ENCODE measurements around the gene KNL1.
"Not testable (repeated sequence)": the region's sequence is repeated elsewhere in the genome, so short reads cannot be mapped to it uniquely, and the experiment has no call there.

The KNL1 gene

DNA sequence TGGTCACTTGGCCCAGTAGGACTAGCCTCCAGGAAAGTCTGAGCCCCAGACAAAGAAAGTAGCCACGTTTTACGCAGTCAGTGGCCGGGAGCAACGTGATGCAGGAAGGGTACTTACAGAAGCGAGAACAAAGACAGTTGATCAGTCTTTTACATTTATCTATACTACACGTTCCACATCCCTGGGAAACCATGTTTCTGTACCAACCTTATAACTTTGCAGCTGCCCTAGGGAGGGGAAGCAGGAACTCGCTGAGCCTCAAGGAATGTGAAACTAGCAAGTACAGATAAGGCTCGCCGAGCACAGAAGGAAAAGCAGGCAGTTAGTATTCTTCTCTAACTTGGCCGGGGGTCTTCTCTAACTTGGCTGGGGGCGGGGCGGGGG, 3.4 kb upstream of the KNL1 start:
- DNase-seq: no peak

DNA sequence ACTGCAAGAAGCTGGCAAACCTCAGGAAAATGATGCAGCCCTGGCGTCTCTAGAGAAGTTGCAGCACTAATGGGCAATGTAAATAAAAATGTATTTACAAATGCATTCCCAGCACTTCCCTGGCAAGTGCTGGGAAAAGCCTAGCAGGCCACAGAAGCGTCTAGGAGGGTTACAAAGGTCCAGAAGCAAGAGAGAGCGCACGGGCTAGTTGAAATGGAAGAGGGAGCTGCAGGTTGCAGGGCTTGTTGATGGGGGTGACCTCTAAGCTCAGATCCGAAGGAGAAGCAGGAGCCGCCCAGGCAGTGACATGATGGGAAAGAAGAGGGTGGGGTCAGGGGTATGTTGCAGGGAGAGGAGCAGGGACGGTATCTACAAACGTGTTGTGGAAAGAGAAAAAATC, 2.7 kb upstream of the KNL1 start:
- peak in 1 of 2 experiments; percentile 10 for DNase-seq

DNA sequence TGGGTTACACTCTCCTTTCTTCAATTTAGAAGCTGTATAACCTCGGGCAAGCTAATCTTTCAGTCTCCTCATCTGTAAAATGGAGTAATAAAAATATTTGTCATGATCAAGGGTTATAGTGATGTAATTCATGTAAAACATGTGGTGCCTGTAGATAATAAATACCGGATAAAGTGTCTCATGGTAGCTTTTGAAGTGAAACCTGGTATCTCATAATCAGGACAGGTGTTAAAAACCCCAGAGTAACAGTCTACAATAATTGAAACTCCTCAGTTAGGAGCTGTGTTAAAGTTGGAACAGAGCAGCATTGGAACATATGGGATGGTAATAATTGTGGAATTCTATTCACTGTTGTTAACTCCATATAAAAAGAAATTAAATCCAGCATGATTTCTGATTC, 884 bp upstream of the KNL1 start:
- DNase-seq: no peak

DNA sequence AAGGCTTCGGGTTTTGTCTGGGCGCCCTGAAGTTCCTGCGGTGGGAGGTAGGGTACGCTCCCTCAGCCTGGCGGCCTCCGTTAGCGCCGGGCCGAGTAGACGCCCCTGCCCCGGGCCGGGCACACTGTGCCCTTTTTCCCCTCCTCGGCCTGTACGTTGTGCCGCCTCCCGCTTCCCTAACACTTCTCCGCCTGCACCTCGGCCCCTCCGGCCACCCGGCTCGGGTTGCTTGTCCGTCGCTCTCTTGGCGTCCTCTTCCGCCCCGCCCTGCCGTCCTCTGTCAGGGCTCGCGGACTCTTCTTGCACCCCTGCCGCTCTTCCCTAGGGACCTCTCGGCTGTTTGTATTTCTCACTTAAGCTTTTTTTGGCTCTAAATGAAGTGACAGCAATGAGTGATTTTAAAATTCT, 384 bp downstream of the KNL1 start:
- DNase-seq: peak; percentile 59 to 72

DNA sequence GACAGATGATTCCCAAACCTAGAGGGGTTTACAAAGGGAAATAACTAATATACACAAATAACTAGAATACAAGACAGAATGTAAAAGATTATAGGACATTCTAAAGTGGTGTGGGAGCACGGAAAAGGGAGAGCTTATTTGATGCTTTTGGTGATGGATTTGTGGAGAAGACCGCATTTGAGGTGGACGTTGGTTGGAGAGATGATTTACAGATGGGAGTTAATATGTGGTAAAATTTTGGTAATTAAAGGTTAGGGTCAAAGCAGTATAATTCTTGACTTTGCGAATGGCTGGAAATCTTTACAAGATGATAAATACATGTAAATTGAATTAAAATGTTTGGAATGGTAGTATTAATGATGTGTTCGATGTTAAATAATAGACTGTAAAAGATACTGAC, 1.2 kb downstream of the KNL1 start:
- no peak for DNase-seq

DNA sequence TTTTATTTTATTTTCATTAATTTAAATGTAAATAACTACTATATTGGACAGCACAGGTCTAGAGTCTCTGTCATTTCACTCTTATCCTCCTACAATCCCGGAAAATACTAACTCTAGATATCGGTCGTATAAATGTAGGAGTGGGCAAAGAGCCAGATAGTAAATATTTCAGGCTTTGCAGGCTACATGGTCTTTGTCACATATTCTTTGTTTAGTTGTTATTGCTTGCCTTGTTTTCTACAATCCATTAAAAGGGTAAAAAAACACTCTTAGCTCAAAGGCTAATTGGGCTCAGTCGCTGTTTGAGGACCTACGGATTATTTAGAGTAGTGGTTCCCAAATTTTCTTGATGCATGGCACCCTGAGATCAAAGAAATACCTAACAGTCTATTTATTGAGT, 1.7 kb downstream of the KNL1 start:
- DNase-seq: no peak

DNA sequence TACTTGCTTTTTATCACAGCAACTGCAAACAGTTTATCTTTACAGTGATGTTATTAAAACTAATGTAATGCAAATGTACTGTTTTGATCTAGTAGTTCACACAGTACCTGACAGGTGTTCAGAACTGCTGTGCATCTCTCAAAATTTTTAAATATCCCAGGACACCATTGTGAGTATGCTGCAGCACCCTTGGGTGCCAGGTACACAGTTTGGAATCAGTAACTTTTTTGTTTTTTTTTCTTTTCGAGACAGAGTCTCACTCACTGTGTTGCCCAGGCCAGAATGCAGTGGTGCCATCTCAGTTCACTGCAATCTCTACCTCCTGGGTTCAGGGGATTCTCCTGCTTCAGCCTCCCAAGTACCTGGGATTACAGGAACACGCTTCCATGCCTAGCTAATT, 3.0 kb downstream of the KNL1 start:
- DNase-seq: no peak

DNA sequence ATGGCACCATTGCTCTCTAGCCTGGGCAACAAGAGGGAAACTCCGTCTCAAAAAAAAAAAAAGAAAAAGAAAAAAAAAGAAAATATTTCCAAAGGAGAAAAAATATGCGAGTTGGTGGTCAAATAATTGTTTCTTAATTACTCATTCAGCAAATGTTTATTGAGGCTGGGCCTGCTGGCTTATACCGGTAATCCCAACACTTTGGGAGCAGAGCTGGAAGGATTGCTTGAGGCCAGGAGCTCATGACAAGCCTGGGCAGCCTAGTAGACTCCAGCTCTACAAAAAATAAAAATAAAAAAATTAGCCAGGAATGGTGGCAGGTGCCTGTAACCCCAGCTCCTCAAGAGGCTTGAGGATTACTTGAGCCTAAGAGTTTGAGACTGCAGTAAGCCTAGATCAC, 4.1 kb downstream of the KNL1 start:
- no peak for DNase-seq

DNA sequence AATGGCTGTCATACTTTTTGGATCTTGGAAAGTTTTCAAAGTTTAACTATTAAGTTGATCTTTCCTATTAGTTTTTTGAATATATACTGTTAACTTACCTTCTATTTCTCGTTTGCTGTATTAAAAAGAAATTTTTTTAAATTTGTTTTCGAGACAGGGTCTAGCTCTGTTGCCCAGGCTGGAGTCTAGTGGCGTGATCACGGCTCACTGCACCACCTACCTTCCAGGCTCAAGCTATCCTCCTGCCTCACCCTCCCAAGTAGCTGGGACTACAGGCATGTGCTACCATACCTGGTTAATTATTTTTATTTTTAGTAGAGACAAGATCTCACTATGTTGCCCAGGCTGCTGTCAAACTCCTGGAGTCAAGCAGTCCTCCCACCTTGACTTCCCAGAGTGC, 4.6 kb downstream of the KNL1 start:
- DNase-seq: no peak

DNA sequence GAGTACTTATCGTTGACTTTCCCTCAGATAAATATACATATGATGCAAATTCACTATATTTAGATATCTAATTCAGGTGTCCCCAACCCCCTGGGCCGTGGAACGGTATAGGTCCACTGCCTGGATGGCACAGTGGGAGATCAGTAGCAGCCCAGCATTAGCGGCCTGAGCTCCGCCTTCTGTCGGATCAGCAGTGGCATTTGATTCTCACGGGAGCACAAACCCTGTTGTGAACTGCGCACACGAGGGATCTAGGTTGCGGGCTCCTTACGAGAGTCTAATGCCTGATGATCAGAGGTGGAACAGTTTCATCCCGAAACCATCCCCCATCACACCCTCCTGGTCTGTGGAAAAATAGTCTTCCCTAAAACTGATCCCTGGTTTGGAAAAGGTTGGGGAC, 6.9 kb downstream of the KNL1 start:
- no peak for DNase-seq

DNA sequence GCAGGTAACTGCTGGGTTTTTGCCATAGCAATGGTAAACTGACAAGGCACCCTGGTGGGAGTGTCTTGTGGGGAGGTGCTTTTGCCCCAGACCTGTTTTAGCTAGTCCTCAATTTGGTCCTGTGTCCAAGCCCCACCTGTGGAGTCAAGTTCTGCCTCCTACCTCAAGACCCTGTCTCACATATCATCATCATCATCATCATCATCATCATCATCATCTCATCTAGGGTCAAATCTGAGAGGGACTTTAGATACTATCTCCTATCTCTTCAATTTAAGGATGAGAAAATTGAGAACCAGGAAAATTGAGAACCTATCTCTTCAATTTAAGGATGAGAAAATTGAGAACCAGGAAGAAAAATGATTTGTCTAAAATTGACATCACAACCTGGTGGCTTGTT, 9.9 kb downstream of the KNL1 start:
- DNase-seq: no peak

DNA sequence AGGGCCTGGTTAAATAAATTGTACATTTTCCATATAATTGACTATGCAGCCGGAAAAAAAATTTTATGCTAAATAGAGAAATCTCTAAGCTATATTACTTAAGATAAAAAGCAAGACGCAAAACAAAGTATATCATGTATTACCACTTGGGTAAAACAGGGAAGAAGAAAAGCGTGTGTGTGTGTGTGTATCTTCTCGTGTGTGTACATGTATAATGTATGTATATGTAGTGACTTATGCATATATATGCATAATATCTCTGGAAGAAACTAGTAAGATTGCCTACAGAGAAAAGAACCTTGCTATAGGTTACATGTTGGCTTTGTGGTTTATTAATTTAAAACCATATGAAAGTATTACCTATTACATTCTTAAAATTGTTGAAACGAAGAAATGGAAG, 19.0 kb downstream of the KNL1 start:
- no peak for DNase-seq

DNA sequence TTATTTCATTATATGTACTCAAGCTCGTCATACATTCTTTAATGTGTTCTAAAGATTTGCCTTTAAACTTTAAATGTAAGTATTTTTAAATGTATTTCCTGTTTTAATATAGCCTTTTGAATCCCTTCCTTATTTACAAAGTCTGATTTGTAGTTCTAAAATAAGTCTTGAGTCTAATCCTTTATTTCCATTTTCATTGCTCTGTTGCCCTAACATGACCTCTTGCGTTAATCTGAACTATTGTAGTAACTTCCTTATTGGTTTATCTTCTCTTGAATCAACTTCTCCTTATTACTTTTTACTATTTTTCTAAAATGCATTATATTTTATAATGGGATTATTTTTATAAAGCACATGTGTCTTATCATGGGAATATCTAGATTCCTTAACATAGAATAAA, 24.0 kb downstream of the KNL1 start:
- no peak for DNase-seq

DNA sequence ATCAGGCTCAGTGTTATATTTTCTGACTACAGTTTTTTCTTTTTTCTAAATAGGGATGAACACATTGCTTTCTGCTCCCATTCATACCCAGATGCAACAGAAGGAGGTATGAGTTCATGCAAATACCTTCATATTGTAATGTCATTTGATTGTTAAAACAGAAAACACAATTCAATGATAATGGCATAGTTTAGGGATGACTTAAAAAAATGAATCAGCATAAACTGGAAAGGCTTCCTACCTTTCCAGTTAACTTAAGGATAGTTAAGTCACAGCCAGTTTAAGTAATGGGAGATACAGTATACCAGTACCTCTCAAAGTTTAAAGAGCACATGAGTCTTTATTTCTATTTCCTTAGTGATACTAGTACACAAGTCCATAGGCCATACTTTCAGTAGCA, 24.9 kb downstream of the KNL1 start:
- DNase-seq: no peak

DNA sequence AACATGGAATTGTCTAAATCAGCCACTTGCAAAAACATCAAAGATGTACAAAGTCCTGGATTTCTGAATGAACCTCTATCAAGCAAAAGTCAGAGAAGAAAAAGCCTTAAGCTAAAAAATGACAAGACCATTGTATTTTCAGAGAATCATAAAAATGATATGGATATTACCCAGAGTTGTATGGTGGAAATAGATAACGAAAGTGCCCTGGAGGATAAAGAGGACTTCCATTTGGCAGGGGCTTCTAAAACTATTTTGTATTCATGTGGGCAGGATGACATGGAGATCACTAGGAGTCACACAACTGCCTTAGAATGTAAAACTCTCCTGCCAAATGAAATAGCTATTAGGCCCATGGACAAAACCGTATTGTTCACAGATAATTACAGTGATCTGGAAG, 29.3 kb downstream of the KNL1 start:
- DNase-seq: no peak

DNA sequence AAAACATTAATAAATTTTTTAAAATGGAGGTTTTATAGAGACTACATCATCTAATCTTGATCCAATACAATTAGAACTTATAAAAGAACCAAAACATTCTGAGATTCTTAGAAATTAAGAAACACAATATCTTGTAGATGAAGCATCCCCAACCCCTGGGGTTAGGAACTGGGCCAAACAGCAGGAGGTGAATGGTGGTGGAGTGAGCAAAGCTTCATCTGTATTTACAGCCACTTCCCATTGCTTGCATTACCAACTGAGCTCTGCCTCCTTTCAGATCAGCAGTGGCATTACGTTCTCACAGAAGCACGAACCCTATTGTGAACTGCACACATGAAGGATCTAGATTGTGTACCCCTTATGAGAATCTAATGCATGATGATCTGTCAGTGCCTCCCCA, 36.3 kb downstream of the KNL1 start:
- no peak for DNase-seq

DNA sequence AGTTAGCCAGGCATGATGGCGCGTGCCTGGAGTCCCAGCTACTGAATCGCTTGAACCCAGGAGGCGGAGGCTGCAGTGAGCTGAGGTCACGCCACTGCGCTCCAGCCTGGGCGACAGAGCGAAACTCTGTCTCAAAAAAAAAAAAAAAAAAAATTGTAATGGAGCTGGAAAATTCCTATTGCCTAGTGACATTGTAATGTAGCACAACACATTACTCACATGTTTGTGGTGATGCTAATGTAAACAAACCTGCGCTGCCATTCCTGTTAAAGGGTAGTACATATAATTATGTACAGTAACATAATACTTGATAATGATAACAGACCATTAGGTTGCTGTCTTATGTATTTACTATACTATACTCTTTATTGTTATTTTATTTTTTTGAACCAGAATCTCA, 39.1 kb downstream of the KNL1 start:
- no peak for DNase-seq

DNA sequence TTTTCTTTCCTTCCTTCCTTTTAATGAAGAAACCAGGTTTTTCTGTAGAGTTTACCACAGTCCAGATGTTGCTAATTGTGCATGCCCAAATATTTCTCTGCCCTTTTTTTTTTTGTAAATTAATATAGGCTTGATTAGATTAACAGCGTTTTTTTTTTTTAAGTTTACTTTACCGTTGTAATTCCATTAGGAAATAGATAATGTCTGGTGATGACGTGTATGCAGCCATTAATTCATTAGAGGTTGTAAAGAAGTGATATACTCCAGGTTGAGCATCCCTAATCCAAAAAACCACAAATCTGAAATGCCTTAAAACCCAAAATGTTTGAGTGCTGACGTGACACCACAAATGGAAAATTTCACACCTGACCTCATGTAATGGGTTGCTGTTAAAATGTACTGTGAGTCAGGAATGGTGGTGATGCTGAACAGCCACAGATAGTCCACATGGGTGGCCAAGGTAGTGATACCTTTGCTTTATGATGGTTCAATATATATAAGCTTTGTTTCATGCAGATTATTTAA, 43.2 kb downstream of the KNL1 start:
- no peak for DNase-seq

DNA sequence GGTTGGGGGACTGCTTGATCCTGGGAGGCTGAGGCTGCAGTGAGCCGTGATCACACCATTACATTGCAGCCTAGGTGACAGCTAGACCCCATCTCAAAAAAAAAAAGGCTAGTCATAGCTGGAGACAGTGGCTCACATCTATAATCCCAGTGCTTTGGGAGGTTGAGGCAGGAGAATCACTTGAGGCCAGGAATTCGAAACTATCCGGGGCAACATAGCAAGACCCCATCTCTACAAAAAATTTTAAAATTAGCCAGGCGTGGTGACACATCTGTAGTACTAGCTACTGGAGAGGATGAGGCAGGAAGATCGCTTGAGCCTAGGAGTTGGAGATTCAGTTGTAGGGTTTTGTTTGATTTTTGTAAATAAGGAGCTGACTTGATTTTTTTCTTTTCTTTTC, 45.6 kb downstream of the KNL1 start:
- no peak for DNase-seq

DNA sequence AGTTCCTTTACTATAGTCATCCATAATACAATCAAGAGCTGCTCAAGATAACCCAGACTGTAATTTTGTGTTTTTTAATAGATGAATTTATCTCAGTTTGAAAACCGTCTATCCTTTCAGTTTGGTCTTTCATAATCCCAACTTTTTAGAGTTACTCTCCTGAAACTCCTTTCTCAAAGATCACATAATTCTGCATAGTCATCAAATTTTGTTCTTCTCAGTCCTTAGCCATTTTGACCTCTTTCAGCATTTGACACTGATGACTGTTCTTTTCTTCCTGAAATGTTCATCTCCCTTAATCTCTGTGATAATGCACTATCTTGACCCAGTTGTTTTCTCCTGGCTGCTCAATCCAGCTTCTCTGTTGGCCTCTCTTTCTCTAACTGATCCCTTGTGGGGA, 53.5 kb downstream of the KNL1 start:
- DNase-seq: no peak

DNA sequence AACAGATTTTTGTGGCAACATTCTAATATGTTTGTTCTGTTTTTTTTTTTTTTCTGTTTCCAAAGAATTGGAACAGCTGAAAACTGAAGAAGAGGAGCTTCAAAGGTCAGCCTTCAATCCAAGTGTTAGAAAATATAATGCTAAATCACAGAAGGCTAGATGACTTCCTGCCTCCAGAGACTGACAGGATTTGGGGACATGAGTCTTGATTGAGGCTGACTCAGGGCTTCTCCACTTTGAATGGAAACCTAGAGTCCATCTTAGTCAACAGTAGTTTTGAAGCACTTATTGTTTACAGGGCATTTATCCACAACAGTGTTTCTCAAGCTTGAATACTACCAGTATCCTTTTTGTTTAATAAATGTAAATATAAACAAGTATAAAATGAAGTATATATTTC, 56.4 kb downstream of the KNL1 start:
- no peak for DNase-seq

DNA sequence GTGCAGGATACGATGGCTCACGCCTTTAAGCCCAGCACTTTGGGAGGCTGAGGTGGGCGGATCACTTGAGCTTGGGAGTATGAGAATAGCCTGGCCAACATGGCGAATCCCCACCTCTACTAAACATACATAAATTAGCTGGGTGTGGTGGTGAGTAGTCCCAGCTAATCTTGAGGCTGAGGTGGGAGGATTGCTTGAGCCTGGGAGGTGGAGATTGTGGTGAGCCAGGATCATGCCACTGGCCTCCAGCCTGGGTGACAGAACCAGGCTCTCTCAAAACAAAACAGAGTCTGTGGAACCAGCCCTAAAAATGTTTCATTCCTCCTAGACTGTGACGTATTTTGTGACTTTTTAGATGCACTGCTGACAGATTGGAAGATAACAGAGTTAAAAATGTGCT, 66.6 kb downstream of the KNL1 start:
- no peak for DNase-seq

DNA sequence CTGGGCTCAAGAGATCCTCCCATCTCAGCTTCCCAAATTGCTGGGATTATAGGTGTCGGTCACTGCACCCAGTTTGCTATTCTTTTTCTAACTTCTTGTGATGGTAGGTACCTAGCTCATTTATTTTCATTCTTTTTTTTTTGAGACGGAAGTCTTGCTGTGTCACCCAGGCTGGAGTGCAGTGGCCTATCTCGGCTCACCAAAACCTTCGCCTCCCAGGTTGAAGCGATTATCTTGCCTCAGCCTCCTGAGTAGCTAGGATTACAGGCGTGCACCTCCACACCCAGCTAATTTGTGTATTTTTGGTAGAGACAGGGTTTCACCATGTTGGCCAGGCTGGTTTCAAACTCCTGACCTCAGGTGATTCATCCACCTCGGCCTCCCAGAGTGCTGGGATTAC, 70.9 kb downstream of the KNL1 start:
- DNase-seq: no peak

DNA sequence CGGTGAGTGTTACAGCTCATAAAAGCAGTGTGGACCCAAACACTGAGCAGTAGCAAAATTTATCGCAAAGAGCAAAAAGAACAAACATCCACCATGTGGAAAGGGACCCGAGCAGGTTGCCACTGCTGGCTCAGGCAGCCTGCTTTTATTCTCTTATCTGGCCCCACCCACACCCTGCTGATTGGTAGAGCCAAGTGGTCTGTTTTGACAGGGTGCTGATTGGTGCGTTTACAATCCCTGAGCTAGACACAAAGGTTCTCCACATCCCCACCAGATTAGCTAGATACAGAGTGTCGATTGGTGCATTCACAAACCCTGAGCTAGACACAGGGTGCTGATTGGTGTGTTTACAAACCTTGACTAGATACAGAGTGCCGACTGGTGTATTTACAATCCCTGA, 82.2 kb downstream of the KNL1 start:
- not testable (repeated sequence) for DNase-seq

DNA sequence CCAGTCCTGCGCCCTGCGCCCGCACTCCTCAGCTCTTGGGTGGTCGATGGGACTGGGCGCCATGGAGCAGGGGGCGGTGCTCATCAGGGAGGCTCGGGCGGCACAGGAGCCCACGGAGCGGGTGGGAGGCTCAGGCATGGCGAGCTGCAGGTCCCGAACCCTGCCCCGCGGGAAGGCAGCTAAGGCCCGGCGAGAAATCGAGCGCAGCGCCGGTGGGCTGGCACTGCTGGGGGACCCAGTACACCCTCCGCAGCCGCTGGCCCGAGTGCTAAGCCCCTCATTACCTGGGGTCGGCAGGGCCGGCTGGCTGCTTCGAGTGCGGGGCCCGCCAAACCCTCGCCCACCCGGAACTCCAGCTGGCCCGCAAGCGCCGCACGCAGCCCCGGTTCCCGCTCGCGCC, 82.9 kb downstream of the KNL1 start:
- not testable (repeated sequence) for DNase-seq

DNA sequence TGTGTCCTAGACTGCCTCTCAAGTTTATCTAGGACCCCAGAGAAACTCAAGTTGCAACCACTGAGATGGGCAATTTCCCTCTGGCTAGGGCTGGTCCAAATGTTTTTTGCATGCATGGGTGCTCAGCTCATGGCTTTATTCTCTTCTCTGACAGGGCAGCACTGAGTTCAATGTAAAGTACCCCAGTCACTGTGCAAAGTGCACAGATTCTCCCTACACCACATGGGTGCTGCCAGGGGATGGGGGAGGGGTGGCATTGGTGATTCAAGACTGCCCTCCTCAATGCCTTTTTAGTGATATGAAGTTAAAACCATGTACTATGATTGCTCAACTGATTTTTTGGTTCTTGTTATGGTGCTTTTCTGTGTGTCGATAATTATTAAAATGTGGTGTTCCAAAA, 86.1 kb downstream of the KNL1 start:
- DNase-seq: no peak

All from SHP77 (cell line).